ENCODE results near the gene PABPN1L. TPM values are rescaled to one million over a fixed set of nuclear protein-coding genes. Genes with fewer than 3 reads are reported as not detected.

PABPN1L gene
- total and polyA plus RNA-seq, 2 experiments from 2014 or later: not detected

- H3K27ac Mint-ChIP-seq: no peak overlapping the region
- Histone ChIP-seq H2AFZ (no peak overlapping the region), H3K27ac (ENCODE audit: low read depth) (no peak overlapping the region), H3K9me2 (ENCODE audit: insufficient read depth) (no peaks in the 10 kb centered on the region), H3K79me2 (replicated peaks; ENCODE audit: insufficient read depth) (no peaks in the 10 kb centered on the region), H3K4me2 (no peak overlapping the region), H3K4me1 (ENCODE audit: insufficient read depth) (no peaks in the 10 kb centered on the region), H3K4me3 (no peak overlapping the region), H3K27me3 (ENCODE audit: insufficient read depth) (no peaks in the 10 kb centered on the region), H3F3A (replicated peaks; ENCODE audit: low read depth) (no peaks in the 10 kb centered on the region), H4K20me1 (replicated peaks; ENCODE audit: insufficient read depth) (no peaks in the 10 kb centered on the region; the same call in 1 of the 2 replicates), H3K36me3 (ENCODE audit: insufficient read depth) (no peaks in the 10 kb centered on the region)
- H3K27me3 Mint-ChIP-seq (ENCODE audit: insufficient read depth, low read depth, poor library complexity): peaks cover 5% of the 10 kb centered on the region
- ATAC-seq: no peak; the same call in 1 of the 3 replicates
- H3K36me3 Mint-ChIP-seq (ENCODE audit: low read depth): peaks cover 18% of the 10 kb centered on the region
- no peak for TF ChIP-seq CREB1 (CRISPR knock-in tag; IDR thresholded peaks at IDR 0.05; ENCODE audit: low read depth)
- no peak for TF ChIP-seq POLR2AphosphoS5 (IDR thresholded peaks at IDR 0.05; ENCODE audit: low read depth)
- no peak for TF ChIP-seq JUNB (IDR thresholded peaks at IDR 0.05; ENCODE audit: unreplicated experiment)
- no peak for TF ChIP-seq ZNF331 (CRISPR knock-in tag; IDR thresholded peaks at IDR 0.05; ENCODE audit: low read depth)
- no peak for TF ChIP-seq REST (IDR thresholded peaks at IDR 0.05; ENCODE audit: unreplicated experiment)
- TF ChIP-seq EZH2 (IDR thresholded peaks at IDR 0.05; ENCODE audit: low read depth, unreplicated experiment): no peak
- TF ChIP-seq CTCF (conservative IDR thresholded peaks at IDR 0.05; ENCODE audit: low read depth in 2 of 2): no peak
- TF ChIP-seq ZNF462 (CRISPR knock-in tag; IDR thresholded peaks at IDR 0.05): no peak
- no peaks in the 10 kb centered on the region for H3K4me1 Mint-ChIP-seq
- no peak for DNase-seq (ENCODE audit: low spot score)
- H3K4me3 Mint-ChIP-seq: no peak overlapping the region
- H3K9me3 Mint-ChIP-seq: no peaks in the 10 kb centered on the region
Measured at GRCh38 chr16:88864099-88864498, 2.4 kb downstream of the PABPN1L start.

Data from GM23338 (cell line).